SK-N-SH (cell line): ENCODE results near the gene GGA2. TPM values are rescaled to one million over a fixed set of nuclear protein-coding genes. Genes with fewer than 3 reads are reported as not detected.
"Not testable (repeated sequence)": the region's sequence is repeated elsewhere in the genome, so short reads cannot be mapped to it uniquely, and the experiment has no call there.

Experiments
- CTCF ChIA-PET: fragments of 300-600, 350-600 bp; formaldehyde crosslinking; extraction: SDS; loops from one replicate; lab custom pipeline; 2021; lab: Yijun Ruan, JAX
- POLR2A ChIA-PET: fragments of 350-600 bp; sonication (Branson Sonifier 250); formaldehyde crosslinking; extraction: SDS; loops from one replicate; lab custom pipeline; 2020; ENCODE audit warnings: antibody characterized with exemption, inconsistent platforms; lab: Yijun Ruan, JAX
- DNase-seq: peaks from one replicate; pipeline ENCODE4 v3.0.0; 2012
- H2AFZ ChIP-seq: fragments of 200-600 bp; sonication (generic); 2 replicates; pipeline ENCODE4 v1.8.1; 2016; ENCODE audit warnings: antibody characterized with exemption, mild to moderate bottlenecking, low read depth
- H3F3A ChIP-seq: fragments of 200-600 bp; sonication (generic); replicated peaks from 2 replicates; pipeline ENCODE3; 2016; ENCODE audit warnings: antibody characterized with exemption, mild to moderate bottlenecking; ENCODE audit not compliant: insufficient read depth
- H3K27ac ChIP-seq, 2 experiments: fragments of 200-500 bp in 1 of 2; fragments of 200-600 bp in 1 of 2; sonication (Bioruptor generic) in 1 of 2; sonication (generic), shearing (Covaris generic) in 1 of 2; 2 replicates each; pipeline versions ENCODE4 v1.5.1 to v1.6.1; 2014 to 2016; ENCODE audit warnings: low read depth in 2 of 2, inconsistent platforms in 1 of 2, low read length in 1 of 2, mild to moderate bottlenecking in 1 of 2, mixed read lengths in 1 of 2
- H3K27me3 ChIP-seq: fragments of 200-600 bp; sonication (generic), shearing (Covaris generic); 2 replicates; pipeline ENCODE4 v1.6.1; 2016; ENCODE audit warnings: mixed run types; ENCODE audit not compliant: insufficient read depth
- H3K36me3 ChIP-seq, 2 experiments: fragments of 200-500 bp in 1 of 2; fragments of 200-600 bp in 1 of 2; sonication (Bioruptor generic) in 1 of 2; sonication (generic) in 1 of 2; replicated peaks in 1 of 2; 2 replicates each; pipeline versions ENCODE3 to v1.5.1; 2014 to 2016; ENCODE audit warnings: low read length in 1 of 2, mild to moderate bottlenecking in 1 of 2; ENCODE audit not compliant: insufficient read depth in 2 of 2, control insufficient read depth in 1 of 2
- H3K4me1 ChIP-seq, 2 experiments: fragments of 200-500 bp in 1 of 2; fragments of 200-600 bp in 1 of 2; sonication (Bioruptor generic) in 1 of 2; sonication (generic), shearing (Covaris generic) in 1 of 2; 2 replicates each; pipeline versions ENCODE4 v1.5.1 to v1.6.1; 2014 to 2016; ENCODE audit warnings: low read depth in 1 of 2, low read length in 1 of 2, mixed run types in 1 of 2; ENCODE audit not compliant: insufficient read depth in 2 of 2, control insufficient read depth in 1 of 2
- H3K4me2 ChIP-seq: fragments of 200-600 bp; sonication (generic), shearing (Covaris generic); 2 replicates; pipeline ENCODE4 v1.6.1; 2017; ENCODE audit warnings: mixed run types
- H3K4me3 ChIP-seq, 2 experiments: fragments of 200-500 bp in 1 of 2; fragments of 200-600 bp in 1 of 2; sonication (Bioruptor generic) in 1 of 2; sonication (generic), shearing (Covaris generic) in 1 of 2; 2 replicates each; pipeline versions ENCODE4 v1.5.1 to v1.8.1; 2014 to 2016; ENCODE audit warnings: low read depth in 2 of 2, inconsistent platforms in 1 of 2, low read length in 1 of 2, mild to moderate bottlenecking in 1 of 2, mixed read lengths in 1 of 2, moderate library complexity in 1 of 2
- H3K79me2 ChIP-seq: fragments of 200-600 bp; sonication (generic); 2 replicates; pipeline ENCODE4 v1.8.1; 2017; ENCODE audit warnings: mild to moderate bottlenecking; ENCODE audit not compliant: insufficient read depth
- H3K9ac ChIP-seq: fragments of 200-600 bp; sonication (generic); 2 replicates; pipeline ENCODE4 v1.6.1; 2017; ENCODE audit warnings: mixed run types
- H3K9me2 ChIP-seq: fragments of 200-600 bp; sonication (generic); 2 replicates; pipeline ENCODE4 v1.6.1; 2017; ENCODE audit warnings: mixed run types
- H3K9me3 ChIP-seq: fragments of 200-600 bp; sonication (generic); 2 replicates; pipeline ENCODE4 v1.6.1; 2017; ENCODE audit warnings: mixed run types, mild to moderate bottlenecking, moderate library complexity
- H4K20me1 ChIP-seq: fragments of 200-600 bp; sonication (generic); 2 replicates; pipeline ENCODE4 v1.6.1; 2017; ENCODE audit warnings: mild to moderate bottlenecking, mixed run types; ENCODE audit not compliant: insufficient read depth
- FOSL2 ChIP-seq: IDR thresholded peaks from 2 replicates; pipeline ENCODE4 v1.4.0; 2012; ENCODE audit warnings: low read depth, mild to moderate bottlenecking, moderate library complexity, borderline replicate concordance
- FOXJ3 ChIP-seq: sonication (generic); formaldehyde crosslinking; IDR thresholded peaks from 2 replicates; pipeline ENCODE4 v1.5.1; 2020; ENCODE audit warnings: mild to moderate bottlenecking, missing genetic modification reagents
- FOXM1 ChIP-seq: IDR thresholded peaks from 2 replicates; pipeline ENCODE4 v1.4.0; 2012; ENCODE audit warnings: low read depth, mild to moderate bottlenecking
- GABPA ChIP-seq: IDR thresholded peaks from 2 replicates; pipeline ENCODE4 v1.4.0; 2012; ENCODE audit warnings: low read depth, mild to moderate bottlenecking
- GATA2 ChIP-seq: sonication (generic); formaldehyde crosslinking; IDR thresholded peaks from 2 replicates; pipeline ENCODE4 v1.5.0; 2020; ENCODE audit warnings: mild to moderate bottlenecking, missing genetic modification reagents
- MEF2A ChIP-seq: IDR thresholded peaks from 2 replicates; pipeline ENCODE4 v1.4.0; 2012; ENCODE audit warnings: low read depth, borderline replicate concordance
- MXI1 ChIP-seq: IDR thresholded peaks from 2 replicates; pipeline ENCODE4 v1.6.1; 2012; ENCODE audit warnings: mild to moderate bottlenecking, low read depth, low read length, improper control_type of control experiment
- NFIC ChIP-seq: IDR thresholded peaks from 2 replicates; pipeline ENCODE4 v1.4.0; 2012; ENCODE audit warnings: borderline replicate concordance
- SIN3A ChIP-seq: IDR thresholded peaks from 2 replicates; pipeline ENCODE4 v1.6.1; 2012; ENCODE audit warnings: low read depth, mild to moderate bottlenecking, low read length, moderate library complexity, borderline replicate concordance
- SMC3 ChIP-seq: IDR thresholded peaks from 2 replicates; pipeline ENCODE4 v1.6.1; 2012; ENCODE audit warnings: low read depth, low read length, improper control_type of control experiment
- WGBS: methylation state at CpG from one replicate; pipeline ENCODE4 v1.1.6; 2017; ENCODE audit warnings: low lambda C conversion rate; 5-methylcytosine and 5-hydroxymethylcytosine counted together
- polyA plus RNA-seq, 3 experiments: library from polyadenylated mRNA; depleted of rRNA; stranded (reverse); fragments of >200 nt; gene quantifications; 2 replicates each; pipeline ENCODE4 v1.2.3, GENCODE V29; 2012
- TF ChIP-seq, protein P1 (sequence below): fragments of 150-350 bp; IDR thresholded peaks from 2 replicates; pipeline ENCODE4 v1.6.1; 2016; ENCODE audit warnings: mild to moderate bottlenecking, low read depth, low read length
- TF ChIP-seq, protein P2 (sequence below): IDR thresholded peaks from 2 replicates; pipeline ENCODE4 v1.4.0; 2012; ENCODE audit warnings: low read depth, borderline replicate concordance

The GGA2 gene
- polyA plus RNA-seq, 1 of the 3 experiments (the other 2 are of a cell fraction) = 23.4 TPM

DNA sequence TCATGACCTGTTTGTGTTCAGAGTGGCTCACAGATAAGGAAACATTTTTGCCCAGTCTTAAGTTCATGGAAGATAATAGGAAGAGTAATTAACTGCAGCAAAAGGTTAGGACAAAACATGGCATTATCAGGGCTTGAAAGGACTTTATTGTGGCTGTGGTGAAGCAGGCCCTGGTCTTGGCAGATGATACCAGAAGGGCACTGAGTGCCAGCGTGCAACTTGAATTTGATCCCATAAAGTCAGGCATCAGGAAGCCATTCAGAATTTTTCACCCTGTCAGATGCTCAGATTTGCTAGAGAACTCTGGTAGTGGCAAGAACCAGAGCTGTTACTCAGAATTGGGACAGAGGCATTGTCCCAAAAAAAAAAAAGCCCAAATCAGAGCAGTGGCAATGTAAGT, 46.1 kb downstream of the GGA2 start:
- 91% methylated on average over 1 of the region's 1 CpG for WGBS
- no peaks in the 10 kb centered on the region for H3K9me3 ChIP-seq
- POLR2A ChIA-PET = no interaction called here
- H2AFZ ChIP-seq = no peak overlapping the region
- H3K79me2 ChIP-seq = 0 out of 2 replicates have a peak, but pooled peaks cover 4% of the 10 kb centered on the region
- H4K20me1 ChIP-seq = no peaks in the 10 kb centered on the region; the same call in 1 of the 2 replicates
- H3K36me3 ChIP-seq = peaks cover 27 to 36% of the 10 kb centered on the region in 2 experiments
- TF ChIP-seq MEF2A (no peak), GABPA (no peak), GATA2 (CRISPR knock-in tag) (no peak), FOXM1 (no peak), FOSL2 (no peak), SIN3A (no peak), SMC3 (no peak), FOXJ3 (CRISPR knock-in tag) (no peak), MXI1 (no peak)
- TF ChIP-seq, protein P1, sequence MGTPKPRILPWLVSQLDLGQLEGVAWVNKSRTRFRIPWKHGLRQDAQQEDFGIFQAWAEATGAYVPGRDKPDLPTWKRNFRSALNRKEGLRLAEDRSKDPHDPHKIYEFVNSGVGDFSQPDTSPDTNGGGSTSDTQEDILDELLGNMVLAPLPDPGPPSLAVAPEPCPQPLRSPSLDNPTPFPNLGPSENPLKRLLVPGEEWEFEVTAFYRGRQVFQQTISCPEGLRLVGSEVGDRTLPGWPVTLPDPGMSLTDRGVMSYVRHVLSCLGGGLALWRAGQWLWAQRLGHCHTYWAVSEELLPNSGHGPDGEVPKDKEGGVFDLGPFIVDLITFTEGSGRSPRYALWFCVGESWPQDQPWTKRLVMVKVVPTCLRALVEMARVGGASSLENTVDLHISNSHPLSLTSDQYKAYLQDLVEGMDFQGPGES = no peak
- TF ChIP-seq, protein P2, sequence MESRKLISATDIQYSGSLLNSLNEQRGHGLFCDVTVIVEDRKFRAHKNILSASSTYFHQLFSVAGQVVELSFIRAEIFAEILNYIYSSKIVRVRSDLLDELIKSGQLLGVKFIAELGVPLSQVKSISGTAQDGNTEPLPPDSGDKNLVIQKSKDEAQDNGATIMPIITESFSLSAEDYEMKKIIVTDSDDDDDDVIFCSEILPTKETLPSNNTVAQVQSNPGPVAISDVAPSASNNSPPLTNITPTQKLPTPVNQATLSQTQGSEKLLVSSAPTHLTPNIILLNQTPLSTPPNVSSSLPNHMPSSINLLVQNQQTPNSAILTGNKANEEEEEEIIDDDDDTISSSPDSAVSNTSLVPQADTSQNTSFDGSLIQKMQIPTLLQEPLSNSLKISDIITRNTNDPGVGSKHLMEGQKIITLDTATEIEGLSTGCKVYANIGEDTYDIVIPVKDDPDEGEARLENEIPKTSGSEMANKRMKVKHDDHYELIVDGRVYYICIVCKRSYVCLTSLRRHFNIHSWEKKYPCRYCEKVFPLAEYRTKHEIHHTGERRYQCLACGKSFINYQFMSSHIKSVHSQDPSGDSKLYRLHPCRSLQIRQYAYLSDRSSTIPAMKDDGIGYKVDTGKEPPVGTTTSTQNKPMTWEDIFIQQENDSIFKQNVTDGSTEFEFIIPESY = no peak
- H3F3A ChIP-seq = peaks cover 10% of the 10 kb centered on the region
- no peak overlapping the region for H3K4me2 ChIP-seq
- CTCF ChIA-PET = interaction anchor here (1.5 kb wide), 1 partner anchor 29 kb away, joined by 6 read pairs; no protein-coding TSS in a partner anchor
- no peak overlapping the region for H3K4me3 ChIP-seq
- no peak overlapping the region for H3K27ac ChIP-seq
- H3K27me3 ChIP-seq = no peaks in the 10 kb centered on the region
- peaks cover 0 to 4% of the 10 kb centered on the region in 2 experiments; a peak in 1 of 4 replicates for H3K4me1 ChIP-seq
- no peak overlapping the region for H3K9ac ChIP-seq
- no peak for DNase-seq
- H3K9me2 ChIP-seq = no peaks in the 10 kb centered on the region

DNA sequence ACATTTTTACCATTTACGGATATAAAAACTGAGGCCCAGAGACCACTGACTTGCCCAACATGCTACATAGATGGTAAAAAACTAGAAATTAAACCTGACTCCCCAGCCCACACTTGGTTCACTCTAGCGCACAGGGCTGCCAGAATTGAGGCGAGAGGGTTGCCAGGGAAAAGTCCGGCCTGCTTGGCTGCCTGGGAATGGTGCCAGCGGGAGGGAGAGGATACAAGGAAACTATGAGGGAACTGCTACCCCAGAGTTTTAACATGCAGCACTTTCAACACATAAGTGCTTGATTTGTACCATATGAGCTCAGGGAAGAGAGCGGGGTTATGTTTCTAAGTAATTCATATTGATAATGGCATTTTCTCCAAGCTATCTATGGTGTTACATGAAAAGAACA, 47.3 kb downstream of the GGA2 start:
- not testable (repeated sequence) for H4K20me1 ChIP-seq, H3K9me2 ChIP-seq, H3K79me2 ChIP-seq, H3K4me2 ChIP-seq, H3K4me3 ChIP-seq, H3K9me3 ChIP-seq, H3K27me3 ChIP-seq, H2AFZ ChIP-seq, H3K4me1 ChIP-seq, H3K9ac ChIP-seq
- CTCF ChIA-PET = interaction anchor here (1.3 to 1.5 kb wide), 3 partner anchors 10 to 280 kb away, joined by 3 to 6 read pairs (median 4); partner anchors contain the start of genes COG7 and SCNN1G
- TF ChIP-seq NFIC = peak; percentile 40; the same call in 1 of the 2 replicates
- POLR2A ChIA-PET = interaction anchor here (0.8 kb wide), 1 partner anchor 10 kb away, joined by 3 read pairs; the partner anchor contains the start of gene COG7
- peak overlapping the region in 1 of 2 experiments; percentile 11; a peak in 2 of 4 replicates for H3K27ac ChIP-seq
- peaks cover 21 to 34% of the 10 kb centered on the region in 2 experiments for H3K36me3 ChIP-seq
- peak; percentile 36 for DNase-seq
- H3F3A ChIP-seq = peaks cover 10% of the 10 kb centered on the region
- WGBS = 65% methylated on average over 6 of the region's 6 CpGs
